Fibroblast of skin of left quadriceps (primary cell): ENCODE results near the gene RAD50.
A peak's percentile ranks its signal among the peaks of the same experiment; 100 is the strongest.

Experiments used
- DNase-seq, 2 experiments: peaks; one replicate each; pipeline ENCODE4 v3.0.0-alpha.2; 2013; ENCODE audit warnings: low read depth in 2 of 2

Gene RAD50

DNA sequence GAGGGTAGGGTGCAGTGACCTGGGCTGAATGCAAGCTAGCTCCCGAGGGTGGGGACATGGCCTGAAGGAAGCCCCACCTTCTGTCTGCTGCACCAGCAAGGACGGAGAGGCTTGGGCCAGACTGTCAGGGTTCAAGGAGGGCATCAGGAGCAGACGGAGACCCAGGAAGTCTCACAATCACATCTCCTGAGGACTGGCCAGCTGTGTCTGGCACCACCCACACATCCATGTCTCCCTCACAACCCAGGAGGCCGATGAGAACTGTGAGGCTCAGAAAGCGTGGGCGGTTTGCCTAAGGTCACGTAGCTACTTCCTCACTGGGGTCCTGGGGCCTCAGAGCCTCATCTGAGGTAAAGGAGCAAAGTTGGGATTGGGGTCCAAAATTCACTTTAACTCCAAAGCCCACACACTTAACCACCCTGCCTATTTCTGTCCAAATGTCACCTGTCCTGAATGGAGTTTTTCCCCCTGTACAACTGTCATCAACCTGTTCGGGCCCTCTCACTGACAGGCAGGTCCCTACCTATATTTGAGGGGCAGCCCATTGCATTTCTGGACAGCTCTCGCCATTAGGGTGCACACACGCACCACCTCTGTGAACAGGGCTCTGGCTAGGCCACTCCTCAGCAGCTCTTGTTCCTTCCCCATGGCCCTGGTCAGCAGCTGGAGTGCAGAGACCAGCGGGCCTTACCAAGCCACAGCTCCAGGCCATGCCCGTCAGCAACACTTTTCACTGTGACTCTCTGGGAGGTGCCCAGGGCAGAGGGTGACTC lies 104.6 kb downstream of the RAD50 start:
- DNase-seq, result no peak

DNA sequence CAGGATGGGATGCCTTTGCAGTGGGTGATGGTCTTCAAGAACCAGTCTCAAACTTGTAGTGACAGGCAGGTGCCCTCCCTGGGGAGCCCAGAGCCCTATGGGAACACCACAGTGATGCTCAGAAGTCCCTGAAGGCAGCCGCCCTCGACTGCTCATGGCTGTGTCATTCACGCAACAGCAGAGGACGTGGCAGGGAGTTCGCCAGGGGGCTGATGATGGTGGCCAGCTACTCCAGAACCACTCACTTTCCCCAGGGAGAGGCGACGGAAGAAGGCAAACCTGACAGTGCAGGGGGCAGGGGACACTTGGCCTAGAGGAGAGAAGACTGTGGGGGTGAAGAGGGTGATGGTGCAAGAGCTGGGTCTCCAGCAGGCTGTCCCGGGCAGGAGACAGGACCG lies 105.2 kb downstream of the RAD50 start:
- no peak for DNase-seq

DNA sequence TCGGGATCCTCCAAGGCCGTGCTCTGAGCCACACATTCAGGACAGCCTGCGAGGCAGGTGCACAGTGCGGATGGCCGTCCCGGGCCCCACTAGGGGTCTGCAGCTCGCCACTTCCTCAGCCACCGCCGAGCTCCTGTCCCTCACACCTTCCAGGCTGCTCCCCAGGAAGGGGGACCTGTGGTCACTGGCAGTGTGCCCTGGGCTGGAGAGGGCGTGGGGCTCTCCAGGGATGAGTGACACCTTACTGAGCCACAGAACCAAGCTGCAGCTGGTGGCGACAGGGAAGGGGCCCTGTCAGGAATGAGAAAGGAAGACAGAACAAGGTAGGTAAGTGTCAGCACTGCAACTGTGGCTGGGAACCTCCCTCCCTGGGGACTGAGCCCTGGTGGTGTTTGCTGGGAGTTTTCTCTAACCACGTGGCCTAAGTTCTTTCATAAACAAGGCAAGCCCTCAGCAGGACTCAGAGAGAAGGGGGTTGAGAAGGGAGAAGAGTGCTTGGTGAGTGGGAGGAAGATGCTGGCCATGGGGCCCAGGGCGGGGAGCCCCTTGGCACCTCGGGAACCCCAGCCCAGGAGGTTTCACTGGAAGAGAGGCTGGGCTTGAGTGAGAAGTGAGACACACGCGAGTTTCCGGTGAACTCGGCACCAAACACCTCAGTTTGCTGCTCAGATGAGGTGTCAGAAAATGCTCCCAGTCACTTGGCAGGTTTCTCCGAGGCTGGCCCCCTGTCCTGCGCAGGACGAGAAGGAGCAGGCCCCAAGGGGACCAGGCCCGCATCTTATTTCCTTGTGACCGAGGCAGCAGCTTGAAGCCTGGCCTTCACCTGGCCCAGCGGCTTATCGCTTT lies 106.4 kb downstream of the RAD50 start:
- DNase-seq, result no peak

DNA sequence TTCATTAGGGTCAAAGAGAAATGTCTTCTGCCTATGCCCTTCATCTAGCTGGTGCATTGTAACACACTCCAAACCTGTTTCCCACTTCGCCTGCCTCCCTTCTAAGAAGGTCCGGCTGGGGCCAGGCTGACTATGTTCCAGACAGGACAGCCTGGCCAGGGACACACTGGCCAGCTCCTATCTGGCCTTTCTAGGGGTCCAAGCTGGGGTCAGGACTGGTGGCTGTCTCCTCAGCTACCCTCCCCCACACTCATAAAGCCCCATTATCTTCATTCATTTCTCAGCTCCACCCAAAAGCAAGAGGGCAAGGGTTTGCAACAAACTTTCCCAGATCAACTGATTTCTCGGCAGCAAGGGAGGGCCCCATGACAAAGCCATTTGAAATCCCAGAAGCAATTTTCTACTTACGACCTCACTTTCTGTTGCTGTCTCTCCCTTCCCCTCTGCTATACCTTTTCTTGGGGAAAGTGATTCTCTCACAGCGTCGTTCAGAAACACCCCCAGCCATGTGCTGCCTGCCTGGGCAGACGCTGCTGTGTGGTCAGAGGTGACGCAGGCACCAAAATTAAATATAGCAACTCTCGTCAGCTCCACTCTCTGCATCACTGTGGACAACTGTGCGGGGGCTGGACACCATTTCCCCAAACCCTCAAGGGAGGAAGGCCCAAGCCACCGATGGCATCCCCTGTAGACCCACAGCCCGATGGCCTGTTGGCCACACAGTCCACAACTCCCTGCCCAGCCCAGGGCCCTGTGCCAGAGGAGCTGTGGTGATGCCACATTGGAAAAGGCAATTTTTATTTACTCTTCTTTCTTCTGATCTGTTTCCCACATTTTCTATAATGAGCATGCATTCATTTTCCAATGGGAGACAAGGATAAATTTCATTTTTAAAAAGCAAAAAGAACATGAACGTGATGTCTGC lies 107.3 kb downstream of the RAD50 start:
- DNase-seq, result no peak

DNA sequence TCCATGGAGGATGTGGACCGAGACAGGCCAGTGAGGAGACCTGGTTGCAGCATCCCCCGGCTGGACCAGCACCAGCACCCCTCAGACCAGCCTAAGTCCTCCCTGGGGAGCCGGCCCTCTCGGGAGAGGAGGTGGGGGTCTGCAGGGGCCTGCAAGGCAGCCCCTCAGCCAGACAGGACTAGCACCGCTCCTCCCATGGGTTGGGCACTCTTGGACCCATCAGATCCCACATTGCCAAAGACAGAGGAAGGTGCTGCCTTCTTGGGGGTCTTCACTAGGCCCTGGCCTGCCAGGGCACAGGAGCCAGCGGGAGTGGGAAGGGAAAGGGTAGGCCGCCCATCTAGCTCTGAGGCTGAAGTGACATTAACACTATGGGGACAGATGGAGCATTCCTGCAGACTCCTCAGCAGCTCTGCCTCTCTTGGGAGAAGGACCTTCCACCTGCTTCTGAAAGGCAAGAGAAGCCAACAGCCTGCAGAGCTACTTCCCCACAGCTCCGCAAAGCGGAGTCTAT lies 108.0 kb downstream of the RAD50 start:
- DNase-seq, result no peak

DNA sequence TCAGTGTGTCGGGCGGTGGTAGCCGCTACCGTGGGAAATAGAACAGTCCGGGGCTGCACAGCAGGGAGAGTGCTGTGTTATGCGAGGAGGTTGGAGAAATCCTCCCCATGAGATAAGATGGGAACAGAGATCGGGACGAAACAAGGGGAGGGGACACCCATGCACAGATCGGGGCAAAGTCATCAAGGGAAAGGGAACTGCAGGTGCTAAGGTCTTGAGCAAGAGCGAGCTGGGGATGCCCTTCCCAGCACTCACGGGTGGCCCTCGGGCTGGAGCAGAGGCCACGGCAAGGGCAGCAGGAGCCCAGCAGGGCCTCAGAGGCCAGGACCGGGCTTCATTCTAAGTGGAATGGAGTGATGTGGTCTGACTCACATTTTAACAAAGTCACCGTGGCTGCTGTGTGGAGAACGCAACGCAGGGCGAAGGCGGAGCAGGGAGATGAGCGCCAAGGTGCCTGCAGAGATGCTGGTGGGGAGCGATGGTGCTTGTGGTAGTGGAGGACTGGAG lies 108.8 kb downstream of the RAD50 start:
- DNase-seq, result no peak

DNA sequence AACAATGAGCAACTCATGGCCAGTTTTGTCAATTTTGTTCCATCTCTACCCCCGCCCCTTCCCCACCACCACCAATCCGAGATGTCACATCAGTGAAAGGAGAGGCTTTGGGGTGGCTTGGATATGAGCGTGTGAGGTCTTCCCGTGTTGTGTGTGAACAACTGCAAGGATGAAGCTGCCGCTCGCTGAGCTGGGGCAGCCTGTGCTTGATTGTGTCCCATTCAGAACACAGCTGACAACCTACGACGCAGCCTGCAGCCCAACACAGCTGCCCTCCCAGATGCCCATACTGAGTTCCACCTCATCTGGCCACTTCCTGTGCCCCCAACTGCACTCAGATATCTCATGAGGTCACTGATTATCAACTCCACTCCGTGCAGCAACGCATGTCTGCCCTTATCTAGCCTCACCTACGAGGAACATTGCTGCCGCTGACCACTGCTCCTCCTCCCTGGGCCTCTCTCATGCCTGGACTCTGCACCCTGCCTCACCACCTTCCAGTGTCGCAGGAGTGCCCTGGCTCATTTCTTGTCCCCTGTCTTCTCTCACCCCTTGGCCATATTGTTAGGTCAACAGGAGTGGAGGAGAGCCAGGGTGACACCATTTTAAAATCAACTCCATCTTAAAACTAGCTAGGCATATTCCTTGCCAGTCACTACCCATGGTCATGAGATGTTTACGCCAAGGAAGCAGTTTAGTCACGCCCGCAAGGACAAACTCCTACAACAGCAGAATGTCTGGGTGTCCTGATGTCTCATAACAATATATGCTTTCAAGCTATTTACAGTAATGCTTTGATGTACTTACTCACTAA lies 109.7 kb downstream of the RAD50 start:
- DNase-seq, result no peak

DNA sequence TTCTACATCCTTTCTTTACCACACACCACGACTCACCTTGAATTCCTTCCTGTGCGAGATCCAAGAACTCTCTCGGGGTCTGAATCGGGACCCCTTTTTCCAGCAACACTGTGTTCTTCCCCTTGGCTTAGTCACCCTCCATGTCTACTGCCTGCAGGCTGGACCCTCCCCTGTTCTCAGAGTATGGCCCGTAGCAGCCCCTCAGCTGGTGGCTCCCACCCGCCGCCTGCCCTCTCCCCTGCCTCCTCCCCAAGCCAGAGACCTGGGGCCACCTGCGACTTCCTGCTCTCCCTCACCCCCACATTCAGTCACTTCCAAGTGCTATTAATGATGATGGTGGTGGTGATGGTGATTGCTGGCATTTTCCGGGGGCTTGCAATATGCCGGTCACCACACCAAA lies 110.5 kb downstream of the RAD50 start:
- no peak for DNase-seq

DNA sequence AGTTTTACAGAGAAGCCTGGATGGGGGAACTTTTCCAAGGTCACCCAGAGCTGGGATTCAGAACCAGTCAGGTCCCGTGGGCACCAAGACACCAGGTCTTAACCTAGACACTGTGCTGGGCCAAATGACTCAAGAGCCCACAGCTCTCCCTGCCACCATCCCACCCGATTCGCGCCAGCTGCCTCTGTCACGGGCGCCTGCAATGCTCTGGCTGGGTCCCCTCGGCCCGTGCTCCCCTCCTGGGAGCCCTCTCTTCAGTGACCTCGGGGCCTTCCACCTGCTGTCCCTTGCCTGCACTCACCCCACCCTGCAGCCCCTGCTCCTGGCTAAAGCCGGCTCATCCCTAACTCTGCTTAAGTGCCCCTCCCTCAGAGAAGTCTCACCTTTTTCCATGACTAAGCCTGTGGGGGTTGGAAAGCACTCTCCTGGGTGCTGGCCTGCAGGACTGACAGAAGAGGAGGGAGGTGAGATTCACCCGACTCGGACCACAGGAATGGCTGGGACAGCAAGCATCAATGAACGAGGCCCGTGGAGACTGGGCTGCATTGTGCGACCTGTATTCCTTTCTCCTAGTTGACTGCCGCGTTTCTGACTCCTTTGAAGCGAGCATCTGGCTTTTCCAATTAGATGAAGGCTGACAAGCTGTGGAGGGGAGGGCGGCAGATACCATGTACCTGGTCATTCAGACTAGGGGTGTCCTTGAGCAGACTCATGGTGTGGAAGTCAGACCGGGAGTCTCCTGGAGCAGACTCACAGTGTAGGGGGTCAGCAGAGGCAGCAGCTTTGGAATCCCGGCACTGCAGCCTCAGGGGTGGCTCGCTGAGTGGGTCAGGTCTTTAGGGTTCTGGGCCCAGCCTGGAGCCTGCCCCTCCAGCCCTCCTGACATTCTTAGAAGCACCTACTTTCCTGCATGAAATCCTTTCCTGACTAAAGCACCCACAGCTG lies 111.3 kb downstream of the RAD50 start:
- no peak for DNase-seq

DNA sequence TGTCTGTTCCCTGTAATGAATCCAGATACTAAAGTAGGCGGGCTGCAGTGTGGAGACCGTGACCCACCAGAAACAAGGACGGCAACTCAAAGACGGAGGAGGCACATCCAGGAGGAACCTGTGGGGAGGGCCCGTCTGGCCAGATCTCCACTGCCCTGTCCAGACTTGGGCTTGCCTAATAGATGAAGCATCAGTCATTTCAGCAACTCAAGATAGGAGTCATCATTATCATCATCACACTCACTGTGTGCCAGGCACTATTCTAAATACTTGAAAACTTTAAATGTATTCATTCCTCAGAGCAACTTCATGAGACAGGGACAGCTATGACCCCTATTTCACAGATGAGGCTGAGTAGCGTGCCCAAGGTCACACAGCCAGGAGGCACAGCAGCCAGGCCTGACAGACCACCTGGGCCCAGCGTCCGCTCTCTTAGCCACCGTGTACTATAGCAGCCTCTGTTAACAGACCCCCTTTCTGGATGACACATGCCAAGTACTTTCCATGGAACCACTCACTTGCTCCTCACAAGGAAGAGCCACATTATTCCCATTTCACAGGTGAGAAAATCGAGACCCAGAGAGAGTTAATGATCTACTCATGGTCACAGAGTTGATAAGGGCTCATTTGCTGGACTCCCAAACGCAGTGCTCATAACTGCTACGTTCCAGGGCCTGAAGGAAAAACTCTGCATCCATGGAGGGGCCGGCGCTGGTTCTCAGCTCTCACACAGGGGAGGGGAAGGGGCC lies 112.1 kb downstream of the RAD50 start:
- DNase-seq, result no peak

DNA sequence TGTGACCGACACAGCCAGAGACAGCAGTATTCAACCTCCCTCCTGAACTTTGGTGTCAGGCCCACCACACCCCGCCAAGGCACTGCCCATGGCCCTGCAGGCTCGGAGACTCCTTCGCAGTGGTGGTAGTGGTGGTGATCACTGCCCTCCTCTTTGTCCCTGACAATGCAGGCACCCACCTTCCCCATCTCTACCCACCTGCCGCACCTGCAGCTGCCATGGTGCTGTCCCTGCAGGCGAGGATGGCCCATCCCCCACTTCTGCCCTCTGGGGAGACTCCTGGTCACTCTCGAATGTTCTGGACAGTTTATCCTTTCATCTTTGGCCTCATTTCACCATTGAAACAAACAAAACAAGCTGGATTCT lies 112.7 kb downstream of the RAD50 start:
- DNase-seq, result no peak

DNA sequence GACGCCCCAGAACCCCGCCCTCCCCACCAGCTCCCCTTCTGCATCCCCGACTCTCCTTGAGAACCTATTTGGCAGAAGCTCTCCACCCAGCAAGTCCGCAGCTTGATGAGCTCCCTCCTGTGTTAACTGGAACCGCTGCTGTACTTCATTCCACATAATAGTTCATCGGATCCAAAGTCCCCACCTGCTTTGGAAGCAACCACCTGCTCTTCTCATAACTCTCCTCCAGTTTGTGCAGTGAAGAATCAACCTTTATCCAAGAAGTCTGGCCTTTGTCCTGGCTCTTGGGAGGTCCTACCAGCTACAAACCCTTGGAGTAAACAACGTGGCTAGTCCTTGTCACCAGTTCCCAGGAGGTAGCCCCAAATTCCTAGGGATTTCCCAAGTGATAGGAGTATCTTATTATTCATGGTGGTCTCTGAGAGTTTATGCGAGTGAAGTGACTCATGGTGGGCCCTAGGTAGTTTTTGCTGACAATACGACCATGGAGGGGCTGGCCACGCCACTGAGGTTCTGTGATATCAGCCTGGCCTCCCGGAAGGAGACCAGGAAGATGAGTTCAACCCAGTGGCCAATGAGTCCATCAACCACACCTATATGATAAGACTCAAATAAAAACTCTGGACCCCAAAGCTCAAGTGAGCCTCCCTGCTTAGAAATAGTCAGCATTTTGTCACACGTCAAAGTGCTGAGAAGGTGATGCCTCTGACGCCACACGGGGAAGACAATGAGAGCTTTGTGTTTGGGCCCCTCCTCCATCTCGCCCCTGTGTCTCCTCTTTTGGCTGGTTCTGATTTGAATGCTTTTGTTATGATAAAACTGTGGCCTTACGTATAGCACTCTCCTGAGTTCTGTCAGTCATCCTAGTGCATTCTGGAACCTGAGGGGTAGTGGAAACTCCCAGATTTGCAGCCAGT lies 113.4 kb downstream of the RAD50 start:
- DNase-seq, result no peak

DNA sequence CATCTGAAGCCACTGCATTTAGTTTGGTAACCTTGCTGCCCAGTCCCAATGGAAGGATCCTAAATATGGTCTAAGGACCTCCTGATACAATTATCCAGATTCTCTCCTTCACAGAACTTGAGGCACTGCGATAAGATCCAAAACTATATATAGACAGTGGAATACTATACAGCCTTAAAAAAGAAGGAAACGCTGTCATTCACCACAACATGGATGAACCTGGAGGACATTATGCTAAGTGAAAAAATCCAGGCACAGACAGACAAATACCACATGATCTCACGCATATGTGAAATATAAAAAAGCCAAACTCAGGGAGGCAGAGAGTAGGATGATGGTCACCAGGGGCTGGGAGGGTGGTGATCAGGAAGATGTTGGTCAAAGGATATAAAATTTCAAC lies 114.2 kb downstream of the RAD50 start:
- no peak for DNase-seq

DNA sequence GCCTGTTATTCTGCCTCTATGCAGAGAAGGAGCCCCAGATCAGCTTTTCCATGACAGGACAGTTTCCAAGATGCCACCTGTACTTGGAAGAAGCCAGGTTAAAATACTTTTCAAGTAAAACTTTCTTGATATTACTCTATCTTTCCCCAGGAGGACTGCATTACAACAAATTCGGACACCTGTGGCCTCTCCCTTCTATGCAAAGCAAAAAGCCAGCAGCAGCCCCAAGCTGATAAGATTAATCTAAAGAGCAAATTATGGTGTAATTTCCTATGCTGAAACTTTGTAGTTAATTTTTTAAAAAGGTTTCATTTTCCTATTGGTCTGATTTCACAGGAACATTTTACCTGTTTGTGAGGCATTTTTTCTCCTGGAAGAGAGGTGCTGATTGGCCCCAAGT lies 116.7 kb downstream of the RAD50 start:
- no peak for DNase-seq

DNA sequence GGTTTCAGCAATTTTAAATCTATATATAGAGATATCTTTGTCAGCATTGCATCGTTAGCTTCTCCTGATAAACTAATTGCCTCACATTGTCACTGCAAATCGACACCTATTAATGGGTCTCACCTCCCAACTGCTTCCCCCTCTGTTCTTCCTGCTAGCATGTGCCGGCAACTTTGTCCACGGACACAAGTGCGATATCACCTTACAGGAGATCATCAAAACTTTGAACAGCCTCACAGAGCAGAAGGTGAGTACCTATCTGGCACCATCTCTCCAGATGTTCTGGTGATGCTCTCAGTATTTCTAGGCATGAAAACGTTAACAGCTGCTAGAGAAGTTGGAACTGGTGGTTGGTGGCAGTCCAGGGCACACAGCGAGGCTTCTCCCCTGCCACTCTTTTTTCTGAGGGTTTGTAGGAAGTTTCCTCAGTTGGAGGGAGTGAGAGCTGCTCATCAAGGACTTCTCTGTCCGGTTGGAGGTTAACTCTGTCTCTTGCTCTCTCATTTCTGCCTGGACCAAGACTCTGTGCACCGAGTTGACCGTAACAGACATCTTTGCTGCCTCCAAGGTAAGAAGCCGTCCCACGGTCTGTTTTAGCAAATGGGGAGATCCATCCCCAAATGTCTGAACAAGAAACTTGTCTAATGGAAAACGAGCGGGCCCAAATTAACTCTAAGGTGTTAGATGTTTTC lies 117.3 kb downstream of the RAD50 start, which contains the start of gene IL4:
IL4 (plus strand) TSS at position 51 of the 692 bp plus-strand sequence; CDS start at position 113, 62 bp downstream.
- DNase-seq, result no peak

DNA sequence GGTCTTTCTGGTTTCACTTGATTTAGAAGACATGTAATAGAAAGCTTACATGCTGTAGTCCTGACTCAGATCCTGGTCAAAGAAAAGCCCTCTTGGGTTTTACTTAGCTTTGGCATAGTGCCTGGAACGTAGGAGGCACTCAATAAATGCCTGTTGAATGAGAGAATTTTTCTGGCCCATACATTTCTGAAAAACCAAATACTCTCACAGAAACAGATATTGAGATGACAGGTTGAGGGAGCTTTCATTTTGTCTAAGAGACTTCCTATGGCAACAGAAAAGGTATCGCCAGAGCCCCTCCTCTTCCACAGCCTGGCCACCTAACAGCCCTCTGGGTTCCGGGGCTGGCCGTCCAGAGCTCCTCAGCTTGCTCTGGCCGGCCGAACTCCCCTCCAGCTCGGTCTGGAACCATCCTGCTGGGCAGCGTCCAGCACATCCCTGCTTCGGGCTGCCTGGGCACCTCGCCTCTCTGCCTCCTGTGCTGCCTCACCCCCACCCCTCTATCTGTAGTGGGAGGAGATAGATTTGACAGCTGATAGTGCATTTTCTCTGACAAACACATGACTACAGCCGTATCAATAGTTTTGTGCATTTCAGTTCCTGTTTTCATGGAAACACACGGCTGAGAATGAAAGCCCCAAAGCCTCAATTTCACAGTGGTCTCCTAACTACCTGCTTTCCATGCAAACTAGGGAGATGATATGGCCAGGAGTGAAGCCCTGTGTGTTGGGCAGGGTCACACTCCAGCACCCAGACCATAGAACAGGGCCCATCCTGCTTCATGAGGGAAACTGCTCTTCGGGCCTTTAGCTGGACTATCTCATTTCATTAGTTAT lies 118.1 kb downstream of the RAD50 start:
- peak; percentile 92 to 94 for DNase-seq
